AG04450 (cell line): ENCODE data around the gene DCAF5. TPM values are rescaled to one million over a fixed set of nuclear protein-coding genes. Genes with fewer than 3 reads are reported as not detected.

ENCODE experiments used
- CTCF ChIA-PET: fragments of 300-600, 350-600 bp; formaldehyde crosslinking; extraction: SDS; loops from one replicate; lab custom pipeline; 2022; ENCODE audit warnings: antibody characterized with exemption, inconsistent platforms; lab: Charles Lee
- POLR2A ChIA-PET: fragments of 350-600 bp; formaldehyde crosslinking; extraction: SDS; loops from one replicate; lab custom pipeline; 2021; ENCODE audit warnings: antibody characterized with exemption, inconsistent platforms; lab: Yijun Ruan, JAX
- DNase-seq: peaks from one replicate; pipeline ENCODE4 v3.0.0-alpha.2; 2011; ENCODE audit warnings: low read depth, low spot score
- H3K27ac ChIP-seq: one replicate; pipeline ENCODE4 v1.5.1; 2012; ENCODE audit warnings: low read depth, low read length, control low read depth
- H3K27me3 ChIP-seq: one replicate; pipeline ENCODE4 v1.6.0; 2012; ENCODE audit warnings: low read length; ENCODE audit not compliant: control insufficient read depth, insufficient read depth
- H3K4me3 ChIP-seq: 2 replicates; pipeline ENCODE4 v1.5.1; 2011; ENCODE audit warnings: mild to moderate bottlenecking, low read depth, low read length, control low read depth
- H3K9me3 ChIP-seq: 2 replicates; pipeline ENCODE4 v1.5.1; 2012; ENCODE audit warnings: low read length; ENCODE audit not compliant: control insufficient read depth, insufficient read depth
- polyA plus RNA-seq: library from polyadenylated mRNA; depleted of rRNA; stranded (reverse); fragments of >200 nt; gene quantifications from 2 replicates; pipeline ENCODE4 v1.2.3, GENCODE V29; 2011
- TF ChIP-seq, protein P1 (sequence below): IDR thresholded peaks from 2 replicates; pipeline ENCODE4 v1.5.1; 2011; ENCODE audit warnings: low read depth, low read length, control low read depth, inconsistent platforms

The DCAF5 gene
- polyA plus RNA-seq, 1 experiment: 32.4 TPM

- Histone ChIP-seq H3K27me3 (no peaks in the 10 kb centered on the region), H3K4me3 (no peak overlapping the region), H3K27ac (peak overlapping the region; percentile 22), H3K9me3 (no peaks in the 10 kb centered on the region)
- TF ChIP-seq, protein P1, sequence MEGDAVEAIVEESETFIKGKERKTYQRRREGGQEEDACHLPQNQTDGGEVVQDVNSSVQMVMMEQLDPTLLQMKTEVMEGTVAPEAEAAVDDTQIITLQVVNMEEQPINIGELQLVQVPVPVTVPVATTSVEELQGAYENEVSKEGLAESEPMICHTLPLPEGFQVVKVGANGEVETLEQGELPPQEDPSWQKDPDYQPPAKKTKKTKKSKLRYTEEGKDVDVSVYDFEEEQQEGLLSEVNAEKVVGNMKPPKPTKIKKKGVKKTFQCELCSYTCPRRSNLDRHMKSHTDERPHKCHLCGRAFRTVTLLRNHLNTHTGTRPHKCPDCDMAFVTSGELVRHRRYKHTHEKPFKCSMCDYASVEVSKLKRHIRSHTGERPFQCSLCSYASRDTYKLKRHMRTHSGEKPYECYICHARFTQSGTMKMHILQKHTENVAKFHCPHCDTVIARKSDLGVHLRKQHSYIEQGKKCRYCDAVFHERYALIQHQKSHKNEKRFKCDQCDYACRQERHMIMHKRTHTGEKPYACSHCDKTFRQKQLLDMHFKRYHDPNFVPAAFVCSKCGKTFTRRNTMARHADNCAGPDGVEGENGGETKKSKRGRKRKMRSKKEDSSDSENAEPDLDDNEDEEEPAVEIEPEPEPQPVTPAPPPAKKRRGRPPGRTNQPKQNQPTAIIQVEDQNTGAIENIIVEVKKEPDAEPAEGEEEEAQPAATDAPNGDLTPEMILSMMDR: no peak
- ChIA-PET CTCF (no interaction called here), POLR2A (no interaction called here)
- DNase-seq: no peak
These were observed 113.7 kb downstream of the DCAF5 start for GRCh38 chr14:69039288-69039628.

GRCh38 chr14:69038455-69039287, 114.2 kb downstream of the DCAF5 start:
- Histone ChIP-seq H3K9me3 (no peaks in the 10 kb centered on the region), H3K27me3 (no peaks in the 10 kb centered on the region), H3K4me3 (no peak overlapping the region), H3K27ac (peak overlapping the region; percentile 47)
- ChIA-PET CTCF (interaction anchor here (1.4 to 1.9 kb wide), 2 partner anchors 21 to 128 kb away, joined by 4 to 8 read pairs; no protein-coding TSS in a partner anchor), POLR2A (interaction anchor here (0.7 kb wide), 1 partner anchor 34 kb away, joined by 4 read pairs; no protein-coding TSS in a partner anchor)
- TF ChIP-seq, protein P1: no peak
- DNase-seq: no peak

DNA sequence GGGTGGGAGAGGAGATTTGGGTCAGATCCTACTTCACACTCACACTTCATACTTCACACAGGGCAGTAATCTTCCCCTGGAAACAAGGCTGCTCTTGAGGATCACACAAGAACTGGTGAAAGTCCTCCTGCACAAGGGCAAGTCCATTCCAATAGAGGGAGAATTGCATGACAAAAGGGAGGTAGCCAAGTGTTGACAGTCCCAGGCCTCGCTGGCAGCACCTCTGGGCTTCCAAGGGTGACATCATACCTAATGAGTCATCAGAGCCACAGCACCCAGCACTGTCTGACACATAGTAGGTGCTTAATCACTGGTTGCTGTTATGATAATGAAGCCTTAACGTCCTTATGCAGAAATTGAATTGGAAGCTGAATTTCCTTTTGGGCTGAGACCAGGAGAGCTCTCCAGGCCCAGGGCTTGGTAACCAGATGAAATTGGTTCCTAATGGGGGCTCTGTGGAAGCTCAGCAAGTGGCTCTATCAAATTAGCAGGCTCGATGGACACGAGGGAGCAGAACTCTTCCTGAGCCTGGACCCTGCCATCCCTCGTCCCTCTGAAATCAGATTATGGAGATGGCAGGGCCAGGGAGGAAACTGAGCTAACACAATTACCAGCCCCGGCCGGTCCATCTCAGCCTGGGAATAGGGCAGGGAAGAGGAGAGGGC, 115.0 kb downstream of the DCAF5 start:
- H3K4me3 ChIP-seq: no peak overlapping the region
- DNase-seq: no peak
- ChIA-PET POLR2A (interaction anchor here (0.7 kb wide), 1 partner anchor 33 kb away, joined by 4 read pairs; no protein-coding TSS in a partner anchor), CTCF (interaction anchor here (1.4 to 1.9 kb wide), 2 partner anchors 22 to 127 kb away, joined by 4 to 8 read pairs; no protein-coding TSS in a partner anchor)
- no peaks in the 10 kb centered on the region for H3K27me3 ChIP-seq
- TF ChIP-seq, protein P1: no peak
- H3K9me3 ChIP-seq: no peaks in the 10 kb centered on the region
- H3K27ac ChIP-seq: peak overlapping the region; percentile 47

- CTCF ChIA-PET: interaction anchor here (1.9 kb wide), 1 partner anchor 126 kb away, joined by 8 read pairs; no protein-coding TSS in a partner anchor
- DNase-seq: no peak
- TF ChIP-seq, protein P1: no peak
These were observed 116.0 kb downstream of the DCAF5 start for GRCh38 chr14:69036757-69037506.

More at GRCh38 chr14:69036757-69037506, 116.0 kb downstream of the DCAF5 start:
- no peak overlapping the region for H3K27ac ChIP-seq
- H3K9me3 ChIP-seq: no peaks in the 10 kb centered on the region
- H3K27me3 ChIP-seq: no peaks in the 10 kb centered on the region
- H3K4me3 ChIP-seq: no peak overlapping the region
- POLR2A ChIA-PET: no interaction called here
